ENCODE results near the gene UBA52.

DNA sequence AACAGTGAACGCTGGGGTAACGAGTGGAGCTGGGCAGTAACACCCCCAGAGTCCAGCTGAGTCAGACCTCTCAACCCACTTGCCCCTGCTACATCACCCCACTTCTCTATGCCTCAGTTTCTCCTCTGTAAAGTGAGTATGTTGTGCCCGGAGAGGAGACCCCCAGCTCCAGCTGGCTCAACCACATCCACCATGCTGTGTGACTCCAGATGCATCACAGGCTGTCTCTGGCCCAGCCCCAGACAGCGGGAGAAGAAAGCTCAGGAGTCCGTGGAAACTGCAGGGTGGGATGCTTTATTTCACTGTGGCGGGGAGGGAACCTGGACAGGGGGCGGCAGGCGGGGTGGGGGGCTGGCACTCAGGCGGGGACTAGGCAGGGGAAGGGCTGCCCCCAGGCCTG, 40.2 kb upstream of the UBA52 start:
- TF ChIP-seq GATA2 (IDR thresholded peaks at IDR 0.05; ENCODE audit: low read depth, low read length): no peak
- no peak for TF ChIP-seq GATA3 (IDR thresholded peaks at IDR 0.05; ENCODE audit: low read depth, low read length)

All from SH-SY5Y (cell line).